Loucy (cell line): Measurements from ENCODE around the gene FSIP2.

Experiments used
- H2AFZ ChIP-seq: fragments of 200-600 bp; sonication (generic); 2 replicates; pipeline ENCODE4 v1.6.0; 2016; ENCODE audit warnings: antibody characterized with exemption, mild to moderate bottlenecking, low read length, moderate library complexity
- H3F3A ChIP-seq: fragments of 200-600 bp; 2 replicates; pipeline ENCODE4 v1.6.0; 2016; ENCODE audit warnings: antibody characterized with exemption, low read depth, mild to moderate bottlenecking
- H3K27me3 ChIP-seq: fragments of 200-600 bp; sonication (generic); 2 replicates; pipeline ENCODE4 v1.6.1; 2014; ENCODE audit warnings: low read length, mild to moderate bottlenecking; ENCODE audit not compliant: insufficient read depth, poor library complexity, severe bottlenecking
- H3K36me3 ChIP-seq: fragments of 200-600 bp; sonication (generic); 2 replicates; pipeline ENCODE4 v1.6.1; 2016; ENCODE audit warnings: low read length; ENCODE audit not compliant: insufficient read depth
- H3K4me1 ChIP-seq: fragments of 200-600 bp; sonication (generic); 2 replicates; pipeline ENCODE4 v1.5.1; 2014; ENCODE audit warnings: low read length, mild to moderate bottlenecking; ENCODE audit not compliant: insufficient read depth, poor library complexity, severe bottlenecking
- H3K4me2 ChIP-seq: fragments of 200-600 bp; sonication (generic); 2 replicates; pipeline ENCODE4 v1.6.0; 2014; ENCODE audit warnings: antibody characterized with exemption, low read length, low read depth, mild to moderate bottlenecking; ENCODE audit not compliant: poor library complexity, severe bottlenecking
- H3K4me3 ChIP-seq: fragments of 200-600 bp; sonication (generic); 2 replicates; pipeline ENCODE4 v1.5.1; 2014; ENCODE audit warnings: low read length, mild to moderate bottlenecking, mixed read lengths; ENCODE audit not compliant: poor library complexity, severe bottlenecking
- H3K79me2 ChIP-seq: fragments of 200-600 bp; sonication (generic); 2 replicates; pipeline ENCODE4 v1.6.1; 2014; ENCODE audit warnings: low read length; ENCODE audit not compliant: insufficient read depth
- H3K9ac ChIP-seq: fragments of 200-600 bp; sonication (generic); 2 replicates; pipeline ENCODE4 v1.6.0; 2014; ENCODE audit warnings: mild to moderate bottlenecking, low read depth, low read length, moderate library complexity; ENCODE audit not compliant: poor library complexity, severe bottlenecking
- H3K9me2 ChIP-seq: fragments of 200-600 bp; sonication (generic); replicated peaks from 2 replicates; pipeline ENCODE4 v1.6.1; 2016; ENCODE audit warnings: low read depth, low read length, mixed read lengths
- H3K9me3 ChIP-seq: fragments of 200-600 bp; sonication (generic); 2 replicates; pipeline ENCODE4 v1.6.1; 2014; ENCODE audit warnings: mild to moderate bottlenecking, antibody characterized with exemption, low read length, low read depth; ENCODE audit not compliant: insufficient read depth
- H4K20me1 ChIP-seq: fragments of 200-600 bp; sonication (generic); 2 replicates; pipeline ENCODE4 v1.6.0; 2014; ENCODE audit warnings: antibody characterized with exemption, low read length, mild to moderate bottlenecking; ENCODE audit not compliant: insufficient read depth, poor library complexity, severe bottlenecking
- EZH2phosphoT487 ChIP-seq: fragments of 200-600 bp; IDR thresholded peaks from 2 replicates; pipeline ENCODE4 v1.6.1; 2018; ENCODE audit warnings: antibody characterized with exemption, mild to moderate bottlenecking, moderate library complexity, borderline replicate concordance
- TF ChIP-seq, protein P1 (sequence below): fragments of 200-600 bp; sonication (generic); conservative IDR thresholded peaks from 2 replicates; pipeline ENCODE4 v1.5.1; 2014; ENCODE audit warnings: mild to moderate bottlenecking, antibody characterized with exemption, low read length

The FSIP2 gene

GRCh38 chr2:185695711-185696235, 42.8 kb upstream of the FSIP2 start:
- H3K36me3 ChIP-seq: no peaks in the 10 kb centered on the region
- H3K79me2 ChIP-seq: no peaks in the 10 kb centered on the region
- H2AFZ ChIP-seq: no peak overlapping the region
- no peak overlapping the region for H3K4me3 ChIP-seq
- no peak for TF ChIP-seq EZH2phosphoT487
- TF ChIP-seq, protein P1, sequence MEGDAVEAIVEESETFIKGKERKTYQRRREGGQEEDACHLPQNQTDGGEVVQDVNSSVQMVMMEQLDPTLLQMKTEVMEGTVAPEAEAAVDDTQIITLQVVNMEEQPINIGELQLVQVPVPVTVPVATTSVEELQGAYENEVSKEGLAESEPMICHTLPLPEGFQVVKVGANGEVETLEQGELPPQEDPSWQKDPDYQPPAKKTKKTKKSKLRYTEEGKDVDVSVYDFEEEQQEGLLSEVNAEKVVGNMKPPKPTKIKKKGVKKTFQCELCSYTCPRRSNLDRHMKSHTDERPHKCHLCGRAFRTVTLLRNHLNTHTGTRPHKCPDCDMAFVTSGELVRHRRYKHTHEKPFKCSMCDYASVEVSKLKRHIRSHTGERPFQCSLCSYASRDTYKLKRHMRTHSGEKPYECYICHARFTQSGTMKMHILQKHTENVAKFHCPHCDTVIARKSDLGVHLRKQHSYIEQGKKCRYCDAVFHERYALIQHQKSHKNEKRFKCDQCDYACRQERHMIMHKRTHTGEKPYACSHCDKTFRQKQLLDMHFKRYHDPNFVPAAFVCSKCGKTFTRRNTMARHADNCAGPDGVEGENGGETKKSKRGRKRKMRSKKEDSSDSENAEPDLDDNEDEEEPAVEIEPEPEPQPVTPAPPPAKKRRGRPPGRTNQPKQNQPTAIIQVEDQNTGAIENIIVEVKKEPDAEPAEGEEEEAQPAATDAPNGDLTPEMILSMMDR: no peak
- H3K9me2 ChIP-seq: no peaks in the 10 kb centered on the region
- no peaks in the 10 kb centered on the region for H3F3A ChIP-seq
- H3K4me1 ChIP-seq: no peaks in the 10 kb centered on the region
- H3K4me2 ChIP-seq: no peak overlapping the region
- no peaks in the 10 kb centered on the region for H3K27me3 ChIP-seq
- H4K20me1 ChIP-seq: no peaks in the 10 kb centered on the region
- no peak overlapping the region for H3K9ac ChIP-seq
- H3K9me3 ChIP-seq: peaks cover 3% of the 10 kb centered on the region; the same call in 1 of the 2 replicates

DNA sequence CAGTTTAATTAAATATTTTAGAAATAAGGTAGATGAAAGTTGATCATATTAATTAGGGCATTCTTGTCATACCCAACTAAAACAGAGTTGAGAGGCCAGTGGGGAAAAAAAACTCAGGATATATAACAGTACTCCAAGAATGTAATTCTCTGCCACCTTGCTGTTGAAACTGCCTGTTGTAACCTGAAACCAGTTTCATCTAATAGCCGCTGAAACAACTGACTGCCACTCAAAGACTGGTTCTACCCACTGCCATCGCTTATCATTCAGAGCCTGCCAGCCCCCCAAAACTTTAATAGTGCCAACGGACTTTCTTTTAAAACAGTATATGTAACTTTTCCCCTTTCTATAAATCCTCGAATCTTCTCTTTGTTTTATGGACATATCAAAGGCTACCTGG, 37.7 kb upstream of the FSIP2 start:
- H4K20me1 ChIP-seq: no peaks in the 10 kb centered on the region
- no peaks in the 10 kb centered on the region for H3K27me3 ChIP-seq
- H3K9ac ChIP-seq: no peak overlapping the region
- TF ChIP-seq EZH2phosphoT487: no peak
- TF ChIP-seq, protein P1: no peak
- H2AFZ ChIP-seq: no peak overlapping the region
- H3F3A ChIP-seq: no peaks in the 10 kb centered on the region
- no peaks in the 10 kb centered on the region for H3K4me1 ChIP-seq
- H3K36me3 ChIP-seq: no peaks in the 10 kb centered on the region
- no peaks in the 10 kb centered on the region for H3K79me2 ChIP-seq
- H3K9me3 ChIP-seq: no peaks in the 10 kb centered on the region; the same call in 1 of the 2 replicates
- no peak overlapping the region for H3K4me2 ChIP-seq
- H3K9me2 ChIP-seq: no peaks in the 10 kb centered on the region
- H3K4me3 ChIP-seq: no peak overlapping the region

DNA sequence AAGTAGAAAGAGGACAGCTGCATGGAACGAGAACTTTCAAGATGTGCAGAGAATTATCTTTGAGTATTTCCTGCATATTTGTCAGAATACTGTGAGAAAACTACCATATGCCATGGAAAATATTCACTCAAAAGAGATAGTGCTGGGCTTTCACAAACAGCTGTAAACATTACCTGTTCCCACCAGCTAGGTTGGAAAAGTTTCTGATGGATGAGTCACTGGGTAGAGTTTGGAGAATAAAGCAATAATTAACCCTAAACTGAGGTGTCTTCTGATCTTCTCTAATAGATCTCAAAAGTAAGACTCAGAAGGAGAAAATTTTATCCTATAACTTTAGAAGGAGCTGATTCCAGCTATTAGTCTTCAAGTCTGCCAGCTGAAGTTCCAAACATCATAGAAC, 3.9 kb upstream of the FSIP2 start:
- TF ChIP-seq, protein P1: no peak
- TF ChIP-seq EZH2phosphoT487: no peak
- H3K4me1 ChIP-seq: no peaks in the 10 kb centered on the region
- no peaks in the 10 kb centered on the region for H4K20me1 ChIP-seq
- H3K4me3 ChIP-seq: no peak overlapping the region
- no peaks in the 10 kb centered on the region for H3K27me3 ChIP-seq
- no peak overlapping the region for H2AFZ ChIP-seq
- no peak overlapping the region for H3K9ac ChIP-seq
- H3K4me2 ChIP-seq: no peak overlapping the region
- no peaks in the 10 kb centered on the region for H3K9me2 ChIP-seq
- no peaks in the 10 kb centered on the region for H3K9me3 ChIP-seq
- no peaks in the 10 kb centered on the region for H3K79me2 ChIP-seq
- no peaks in the 10 kb centered on the region for H3F3A ChIP-seq
- H3K36me3 ChIP-seq: no peaks in the 10 kb centered on the region
